HG02970 (cell line): Measurements from ENCODE around the gene LANCL3.

Experiments used
- ATAC-seq: cut with Tn5 transposase; IDR thresholded peaks from one replicate; pipeline ENCODE4 v1.9.1; 2021; ENCODE audit warnings: mild to moderate bottlenecking, moderate library complexity, moderate number of reproducible peaks; ENCODE audit not compliant: unreplicated experiment, low FRiP score

LANCL3 gene

GRCh38 chrX:37677765-37678164, 106.3 kb downstream of the LANCL3 start:
- ATAC-seq = no peak

- no peak for ATAC-seq
Observed at GRCh38 chrX:37678574-37678973, 107.1 kb downstream of the LANCL3 start.

GRCh38 chrX:37679230-37679629, 107.8 kb downstream of the LANCL3 start:
- no peak for ATAC-seq

- ATAC-seq = no peak
Observed at GRCh38 chrX:37679888-37680287, 108.4 kb downstream of the LANCL3 start.

- no peak for ATAC-seq
Observed at GRCh38 chrX:37684426-37684825, 113.0 kb downstream of the LANCL3 start.

GRCh38 chrX:37684973-37685372, 113.5 kb downstream of the LANCL3 start:
- ATAC-seq = no peak

- ATAC-seq = no peak
Observed at GRCh38 chrX:37685381-37686359, 114.2 kb downstream of the LANCL3 start, which contains the start of gene XK. Gene XK, plus strand, starts transcription at chrX:37685791. Its CDS starts 171 bp downstream, at chrX:37685962.

GRCh38 chrX:37686369-37686995, 115.0 kb downstream of the LANCL3 start:
- no peak for ATAC-seq

GRCh38 chrX:37686996-37687395, 115.5 kb downstream of the LANCL3 start:
- ATAC-seq = no peak

GRCh38 chrX:37690119-37690518, 118.7 kb downstream of the LANCL3 start:
- no peak for ATAC-seq

- no peak for ATAC-seq
Observed at GRCh38 chrX:37692918-37693317, 121.5 kb downstream of the LANCL3 start.

GRCh38 chrX:37697169-37697760, 125.8 kb downstream of the LANCL3 start:
- no peak for ATAC-seq

- ATAC-seq = no peak
Observed at GRCh38 chrX:37701588-37701987, 130.1 kb downstream of the LANCL3 start.

GRCh38 chrX:37711991-37712390, 140.5 kb downstream of the LANCL3 start:
- no peak for ATAC-seq

- no peak for ATAC-seq
Observed at GRCh38 chrX:37712458-37712857, 141.0 kb downstream of the LANCL3 start.

GRCh38 chrX:37714479-37714878, 143.0 kb downstream of the LANCL3 start:
- ATAC-seq = no peak

- no peak for ATAC-seq
Observed at GRCh38 chrX:37716602-37717001, 145.1 kb downstream of the LANCL3 start.

- ATAC-seq = no peak
Observed at GRCh38 chrX:37717708-37718107, 146.2 kb downstream of the LANCL3 start.

GRCh38 chrX:37722595-37722994, 151.1 kb downstream of the LANCL3 start:
- ATAC-seq = no peak

GRCh38 chrX:37726346-37726745, 154.9 kb downstream of the LANCL3 start:
- no peak for ATAC-seq
